Measurements from ENCODE around the gene HSD3B7.
"Not testable (repeated sequence)": the region's sequence is repeated elsewhere in the genome, so short reads cannot be mapped to it uniquely, and the experiment has no call there.

HSD3B7 gene

DNA sequence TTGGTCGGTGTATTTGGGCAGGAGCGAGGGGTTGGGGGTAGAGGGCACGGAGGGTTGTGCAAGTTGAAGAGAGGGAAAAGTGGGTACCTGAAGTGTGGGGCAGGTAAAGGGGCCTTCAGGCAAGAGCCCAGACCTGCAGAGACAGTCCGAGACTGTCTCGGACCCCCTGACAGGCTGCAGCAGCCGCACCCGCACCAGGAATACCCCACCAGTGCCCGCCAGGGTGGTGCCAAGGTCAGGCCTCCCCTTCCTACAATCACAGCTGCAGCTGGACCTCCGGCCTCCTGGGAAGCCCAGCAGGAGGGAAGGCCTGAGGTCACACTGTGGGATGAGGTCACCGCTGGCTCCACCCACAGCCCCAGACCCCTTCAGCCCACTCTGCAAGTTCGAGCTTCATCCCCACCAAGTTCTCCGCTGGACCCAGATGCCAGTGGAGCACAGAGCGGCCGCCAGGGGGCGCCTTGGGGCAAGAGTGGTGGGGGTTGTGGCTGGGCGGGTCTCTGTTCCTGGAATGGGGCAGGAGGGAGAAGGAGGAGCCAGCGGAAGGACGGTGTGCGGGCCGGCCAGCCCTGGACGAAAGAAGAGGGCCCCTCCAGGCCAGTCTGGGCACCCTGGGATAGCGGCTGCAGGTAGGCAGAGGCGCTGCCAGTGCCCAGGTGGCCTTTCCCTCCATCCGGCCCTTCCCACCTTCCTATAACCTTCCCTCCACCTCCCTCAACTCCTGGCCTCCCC, at the start of gene HSD3B7:
HSD3B7 (plus strand) TSS at position 539 of the 732 bp plus-strand sequence. CDS start 452 bp downstream, outside the sequence.
- peak; percentile 71 for DNase-seq (ENCODE audit: low read depth)

DNA sequence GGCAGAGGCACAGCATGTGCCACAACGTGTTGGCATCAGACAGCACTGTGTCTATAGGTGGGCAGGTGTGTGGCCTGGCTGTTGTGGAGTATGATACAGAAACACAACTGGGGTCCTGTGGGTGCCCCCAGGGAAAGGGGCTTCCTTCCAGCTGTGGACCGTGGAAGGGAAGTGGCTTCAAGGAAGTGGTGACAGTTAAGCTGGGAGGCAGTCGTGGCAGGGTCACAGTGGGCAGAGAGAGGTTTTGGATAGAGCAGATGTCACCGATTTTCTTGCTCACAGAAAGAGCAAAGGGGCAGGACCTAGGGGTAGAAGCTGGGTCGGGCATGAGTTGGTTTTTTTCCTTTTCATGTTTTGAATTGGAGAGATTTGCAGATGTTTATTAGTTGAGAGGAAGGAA, 47.3 kb upstream of the HSD3B7 start:
- no peak for DNase-seq (ENCODE audit: low read depth)

DNA sequence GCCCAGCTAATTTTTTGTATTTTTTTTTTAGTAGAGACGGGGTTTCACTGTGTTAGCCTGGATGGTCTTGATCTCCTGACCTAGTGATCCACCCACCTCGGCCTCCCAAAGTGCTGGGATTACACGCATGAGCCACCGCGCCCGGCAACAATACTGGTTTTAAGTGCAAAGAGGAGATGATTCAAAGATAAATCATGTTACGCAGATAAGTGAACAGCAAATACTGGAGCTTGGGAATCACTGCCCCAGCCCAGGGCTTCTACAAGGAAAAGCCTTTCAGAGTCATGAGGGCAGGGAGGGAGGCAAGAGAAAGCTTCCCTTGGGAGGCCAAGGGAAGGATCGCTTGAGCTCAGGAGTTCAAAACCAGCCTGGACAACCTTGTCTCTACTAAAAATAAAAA, 45.4 kb upstream of the HSD3B7 start:
- not testable (repeated sequence) for DNase-seq (ENCODE audit: low read depth)

GRCh38 chr16:30941600-30942425, 43.2 kb upstream of the HSD3B7 start:
- peak; percentile 51 for DNase-seq (ENCODE audit: low read depth)

DNA sequence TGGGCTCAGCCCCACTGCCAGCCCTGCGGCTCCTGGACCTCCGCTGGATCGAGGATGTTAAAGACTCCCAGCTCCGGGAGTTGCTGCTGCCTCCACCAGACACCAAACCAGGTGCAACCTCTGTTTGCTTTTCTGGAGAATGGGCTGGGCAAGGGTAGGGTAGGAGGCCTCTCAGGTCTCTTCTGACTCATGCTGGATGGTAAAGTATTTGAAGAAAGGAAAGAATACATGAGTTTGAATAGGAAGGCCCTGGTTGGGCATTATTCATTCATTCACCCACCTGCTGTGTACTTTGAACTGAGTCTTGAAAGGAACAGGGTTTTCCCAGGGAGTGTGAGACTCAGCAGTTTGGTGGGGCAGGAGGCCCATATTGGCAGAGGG, 42.6 kb upstream of the HSD3B7 start:
- DNase-seq (ENCODE audit: low read depth) = no peak

DNA sequence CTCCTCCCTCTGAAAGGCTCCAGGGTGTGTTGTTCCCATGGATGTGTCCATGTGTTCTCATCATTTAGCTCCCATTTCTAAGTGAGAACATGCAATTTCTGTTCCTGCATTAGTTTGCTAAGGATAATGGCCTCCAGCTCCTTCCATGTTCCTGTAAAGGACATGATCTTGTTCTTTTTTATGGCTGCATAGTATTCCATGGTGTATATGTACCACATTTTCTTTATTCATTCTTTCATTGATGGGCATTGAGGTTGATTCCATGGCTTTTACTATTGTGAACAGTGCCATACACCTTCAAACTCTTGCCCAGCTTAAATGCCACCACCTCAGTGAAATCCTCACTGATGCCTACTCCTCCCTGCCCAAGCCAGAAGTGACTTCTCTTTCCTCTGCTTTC, 40.7 kb upstream of the HSD3B7 start:
- no peak for DNase-seq (ENCODE audit: low read depth)

DNA sequence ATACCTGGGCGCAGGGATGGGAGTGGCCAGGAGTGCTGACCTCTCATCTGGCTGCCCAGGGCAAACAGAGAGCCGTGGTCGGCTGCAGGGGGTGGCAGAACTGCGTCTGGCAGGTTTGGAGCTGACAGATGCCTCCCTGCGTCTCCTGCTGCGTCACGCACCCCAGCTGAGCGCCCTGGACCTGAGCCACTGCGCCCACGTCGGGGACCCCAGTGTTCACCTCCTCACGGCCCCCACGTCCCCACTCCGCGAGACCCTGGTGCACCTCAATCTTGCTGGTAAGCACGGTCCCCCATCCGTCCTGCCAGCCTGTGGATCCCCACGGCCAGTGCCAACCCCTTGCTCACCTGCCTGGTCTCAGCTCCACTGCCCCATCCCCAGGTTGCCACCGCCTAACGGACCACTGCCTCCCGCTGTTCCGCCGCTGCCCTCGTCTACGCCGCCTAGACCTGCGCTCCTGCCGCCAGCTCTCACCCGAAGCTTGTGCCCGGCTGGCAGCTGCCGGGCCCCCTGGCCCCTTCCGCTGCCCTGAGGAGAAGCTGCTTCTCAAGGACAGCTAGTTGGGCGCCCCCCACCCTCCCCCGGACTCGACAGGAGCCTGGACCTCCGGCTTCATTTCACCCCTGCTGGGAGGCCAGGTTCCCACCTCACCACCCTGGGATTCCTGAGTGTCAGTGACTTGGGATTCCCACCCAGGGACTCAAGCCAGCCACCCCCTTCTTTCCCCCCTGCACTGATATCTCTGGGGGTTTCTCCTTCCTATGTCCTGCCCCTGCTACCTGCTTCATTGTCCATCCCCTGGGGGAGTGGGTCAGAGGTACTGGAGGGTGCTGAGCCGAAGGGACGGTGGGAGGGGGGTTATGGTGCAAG, 38.1 kb upstream of the HSD3B7 start:
- DNase-seq (ENCODE audit: low read depth) = no peak

- no peak for DNase-seq (ENCODE audit: low read depth)
Measured at GRCh38 chr16:30947541-30947858, 37.5 kb upstream of the HSD3B7 start.

DNA sequence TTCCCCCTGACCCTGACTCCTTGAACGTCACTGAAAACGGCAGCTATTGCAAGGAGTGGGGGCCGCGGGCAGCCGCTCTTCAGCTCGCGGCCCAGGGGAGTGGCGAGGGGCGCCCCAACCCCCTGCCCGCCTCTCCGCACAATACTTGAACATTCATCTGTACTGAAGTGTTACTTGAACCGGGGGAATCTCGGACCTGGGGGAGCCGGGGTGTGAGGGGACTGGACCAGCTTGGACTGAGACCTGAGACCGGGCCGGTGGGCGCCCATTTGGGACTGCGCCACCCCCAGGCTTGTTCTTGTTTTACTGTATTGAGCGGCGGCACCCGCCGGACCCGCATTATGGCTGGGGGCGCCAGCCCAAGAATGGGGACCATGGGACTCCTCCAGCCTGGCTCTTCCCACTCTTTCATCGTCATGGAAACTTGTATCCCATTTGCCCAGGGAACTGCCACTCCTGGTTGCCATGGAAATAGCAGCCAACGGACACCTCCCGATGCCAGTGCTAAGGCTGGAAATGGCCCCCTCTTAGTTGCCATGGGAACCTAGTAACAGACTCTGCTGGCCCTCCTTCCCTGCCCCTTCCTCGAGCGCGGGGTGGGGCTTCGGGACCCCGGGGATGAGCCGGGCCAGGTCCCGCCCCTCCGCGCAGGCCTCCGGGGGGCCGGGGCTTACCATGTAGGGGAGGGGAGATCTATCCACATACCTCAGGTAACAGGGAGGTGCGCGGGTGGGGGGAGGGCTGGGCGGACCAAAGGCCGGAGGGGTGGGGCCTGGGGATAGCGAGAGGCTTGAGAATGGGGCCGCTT, 36.9 kb upstream of the HSD3B7 start:
- no peak for DNase-seq (ENCODE audit: low read depth)

DNA sequence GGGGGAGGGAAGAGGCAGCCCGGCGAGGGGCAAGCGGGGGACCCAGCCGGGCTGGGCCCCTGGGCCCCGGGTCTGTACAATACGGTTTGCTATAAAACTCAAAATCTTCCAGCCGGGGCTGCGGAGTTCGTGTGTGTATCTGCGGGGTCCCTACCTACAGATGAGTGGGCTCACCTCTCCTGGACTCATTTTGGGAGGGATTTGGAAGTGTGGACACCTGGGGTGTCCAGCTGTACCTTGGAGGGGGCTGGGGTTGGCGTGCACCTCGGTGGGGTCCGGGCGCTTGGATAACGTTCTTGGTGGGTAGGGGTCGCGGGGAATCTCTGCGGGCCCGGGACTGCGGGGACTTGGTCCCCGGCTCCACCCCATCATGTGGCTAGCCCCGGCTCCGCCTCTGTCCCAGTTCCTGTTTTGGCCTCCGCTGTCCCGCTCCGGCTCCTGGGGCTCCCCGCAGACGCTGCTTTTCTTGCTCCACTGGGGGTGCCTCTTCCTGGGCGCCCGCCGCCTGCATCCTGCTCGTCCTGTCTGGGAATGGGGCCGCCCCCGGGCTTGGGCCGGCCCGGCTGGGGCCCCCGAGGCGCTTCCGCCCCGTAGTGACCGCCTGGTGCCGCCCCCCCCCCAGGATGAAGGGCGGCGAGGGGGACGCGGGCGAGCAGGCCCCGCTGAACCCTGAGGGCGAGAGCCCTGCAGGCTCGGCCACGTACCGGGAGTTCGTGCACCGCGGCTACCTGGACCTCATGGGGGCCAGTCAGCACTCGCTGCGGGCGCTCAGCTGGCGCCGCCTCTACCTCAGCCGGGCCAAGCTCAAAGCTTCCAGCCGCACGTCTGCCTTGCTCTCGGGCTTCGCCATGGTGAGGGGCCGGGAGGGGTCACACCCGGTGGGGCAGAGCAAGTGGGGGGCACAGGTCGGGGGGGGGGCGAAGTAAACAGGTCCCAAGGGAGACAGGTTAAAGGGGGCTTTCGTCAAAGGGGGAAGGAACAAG, 36.0 kb upstream of the HSD3B7 start, which contains the start of gene ORAI3:
ORAI3 (plus strand) TSS at position 402 of the 983 bp plus-strand sequence; CDS start at position 624, 222 bp downstream.
- DNase-seq (ENCODE audit: low read depth) = no peak

DNA sequence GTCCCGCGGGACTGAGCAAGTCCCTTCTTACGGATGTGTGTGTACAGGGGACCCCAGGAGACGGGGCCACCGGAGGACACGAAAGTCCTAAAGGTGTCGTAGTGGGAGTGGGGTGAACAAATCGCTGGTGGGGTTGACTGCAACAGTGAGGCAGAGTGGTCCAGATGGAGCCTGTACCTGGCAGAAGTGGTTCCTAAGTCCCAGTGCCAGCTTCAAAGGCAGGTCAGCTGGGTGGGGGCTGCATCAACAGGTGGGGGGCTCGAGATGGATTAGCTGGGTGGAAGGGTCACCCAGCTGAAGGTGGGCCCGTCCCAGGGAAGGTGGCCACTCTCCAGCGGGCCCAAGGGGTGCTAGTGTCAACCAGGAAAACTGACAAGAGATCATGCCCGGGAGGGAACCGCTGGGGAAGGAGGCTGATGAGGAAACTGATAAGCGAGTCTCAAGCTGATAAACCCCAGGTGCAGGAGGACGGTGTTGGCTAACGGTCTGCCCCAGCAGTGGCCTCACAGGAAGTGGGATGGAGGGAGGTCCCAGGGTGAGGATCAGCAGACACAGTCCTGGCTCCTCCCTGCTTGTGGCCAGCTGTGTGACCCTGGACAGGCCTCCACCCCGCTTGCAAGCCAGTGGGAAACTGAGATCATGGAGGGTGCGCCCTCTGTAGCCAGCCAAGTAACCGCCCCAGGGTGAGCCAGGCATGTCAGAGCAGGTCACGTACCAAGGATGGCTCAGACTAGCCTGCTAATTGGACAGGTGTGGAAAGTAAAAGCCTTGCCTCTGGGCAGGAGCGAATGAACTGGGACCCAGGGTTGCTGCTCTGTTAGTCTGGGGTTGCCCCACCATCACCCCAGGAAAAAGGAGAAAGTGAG, 35.1 kb upstream of the HSD3B7 start:
- no peak for DNase-seq (ENCODE audit: low read depth)

- no peak for DNase-seq (ENCODE audit: low read depth)
Measured at GRCh38 chr16:30950516-30951065, 34.4 kb upstream of the HSD3B7 start.

GRCh38 chr16:30951193-30951592, 33.8 kb upstream of the HSD3B7 start:
- DNase-seq (ENCODE audit: low read depth) = no peak

DNA sequence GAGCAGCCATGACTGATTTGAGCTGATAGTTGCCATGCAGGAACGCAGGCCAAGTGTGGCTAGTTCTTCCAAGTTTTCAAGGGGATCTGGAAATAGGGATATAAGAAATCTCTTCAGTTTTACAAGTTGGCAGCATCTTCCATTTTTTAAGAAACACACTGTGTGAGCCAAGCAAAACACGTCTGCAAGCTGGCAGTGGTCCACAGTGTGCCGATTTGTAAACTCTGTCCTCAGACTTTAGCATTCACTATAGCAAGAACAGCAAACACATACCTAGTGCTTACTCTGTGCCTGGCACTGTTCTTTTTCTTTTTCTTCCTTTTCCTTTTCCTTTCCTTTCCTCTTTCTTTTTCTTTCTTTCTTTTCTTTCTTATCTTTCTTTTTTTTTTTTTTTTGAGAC, 33.3 kb upstream of the HSD3B7 start:
- DNase-seq (ENCODE audit: low read depth) = no peak

GRCh38 chr16:30953111-30953510, 31.9 kb upstream of the HSD3B7 start:
- DNase-seq (ENCODE audit: low read depth) = no peak

DNA sequence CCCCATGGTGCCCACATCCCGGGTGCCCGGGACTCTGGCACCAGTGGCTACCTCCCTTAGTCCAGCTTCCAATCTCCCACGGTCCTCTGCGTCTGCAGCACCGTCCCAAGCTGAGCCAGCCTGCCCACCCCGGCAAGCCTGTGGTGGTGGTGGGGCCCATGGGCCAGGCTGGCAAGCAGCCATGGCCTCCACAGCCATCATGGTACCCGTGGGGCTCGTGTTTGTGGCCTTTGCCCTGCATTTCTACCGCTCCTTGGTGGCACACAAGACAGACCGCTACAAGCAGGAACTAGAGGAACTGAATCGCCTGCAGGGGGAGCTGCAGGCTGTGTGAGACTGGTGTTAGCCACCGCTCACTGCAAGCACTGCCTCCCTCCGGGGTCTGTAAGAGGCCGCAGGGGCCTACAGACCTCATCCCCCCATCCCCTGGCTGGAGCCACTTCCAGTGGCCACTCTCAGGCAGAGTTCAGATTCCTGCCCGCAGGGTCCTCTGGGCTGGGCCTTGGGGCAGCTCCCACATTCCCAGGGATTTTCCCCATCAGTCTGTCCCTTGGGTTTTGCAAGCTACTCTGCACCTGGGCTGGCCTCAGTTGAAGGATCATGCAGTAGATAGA, 31.4 kb upstream of the HSD3B7 start:
- DNase-seq (ENCODE audit: low read depth) = peak; percentile 53

DNA sequence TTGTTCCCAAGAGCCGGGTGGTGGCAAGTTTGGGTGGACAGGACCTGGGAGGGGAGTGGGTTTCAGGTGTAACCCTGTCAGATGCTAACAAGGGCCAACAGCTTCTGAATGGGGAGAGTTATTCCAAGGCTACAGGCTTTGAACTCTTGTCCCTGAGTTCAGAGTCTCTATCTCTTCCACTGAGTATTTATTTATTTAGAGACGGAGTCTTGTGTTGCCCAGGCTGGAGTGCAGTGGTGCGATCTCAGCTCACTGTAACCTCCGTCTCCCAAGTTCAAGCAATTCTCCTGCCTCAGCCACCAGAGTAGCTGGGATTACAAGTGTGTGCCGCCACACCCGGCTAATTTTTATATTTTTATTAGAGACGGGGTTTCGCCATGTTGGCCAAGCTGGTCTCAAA, 30.0 kb upstream of the HSD3B7 start:
- no peak for DNase-seq (ENCODE audit: low read depth)

- DNase-seq (ENCODE audit: low read depth) = peak; percentile 86
Measured at GRCh38 chr16:30956601-30957455, 28.2 kb upstream of the HSD3B7 start.
